OCI-LY7 (cell line): ENCODE measurements around the gene TSPAN13. TPM values are rescaled to one million over a fixed set of nuclear protein-coding genes. Genes with fewer than 3 reads are reported as not detected.

Source experiments
- BruUV-seq: library from RNA; stranded (reverse); fragments of 400-500 nt; replicated peaks from 2 replicates; lab custom pipeline; 2021; lab: Mats Ljungman, UMichigan
- CTCF ChIA-PET: fragments of 300-600 bp; sonication (Branson Sonifier 250); formaldehyde crosslinking; loops from one replicate; lab custom pipeline; 2022; ENCODE audit warnings: antibody characterized with exemption; ENCODE audit not compliant: unreplicated experiment; lab: Charles Lee
- POLR2A ChIA-PET: fragments of 300-600 bp; sonication (Branson Sonifier 250); formaldehyde crosslinking; loops from one replicate; lab custom pipeline; 2022; ENCODE audit warnings: antibody characterized with exemption; lab: Charles Lee
- DNase-seq: peaks from one replicate; pipeline ENCODE4 v3.0.0-alpha.2; 2015; ENCODE audit warnings: low spot score
- H2AFZ ChIP-seq: fragments of 200-600 bp; sonication (generic), shearing (Covaris generic); 2 replicates; pipeline ENCODE4 v1.6.1; 2014; ENCODE audit warnings: mild to moderate bottlenecking, antibody characterized with exemption, low read length, moderate library complexity
- H3K27ac ChIP-seq: fragments of 200-600 bp; sonication (generic); 2 replicates; pipeline ENCODE4 v1.5.1; 2014; ENCODE audit warnings: mixed run types, low read depth, mild to moderate bottlenecking, moderate library complexity, low read length, inconsistent platforms; ENCODE audit not compliant: poor library complexity, severe bottlenecking
- H3K36me3 ChIP-seq: fragments of 200-600 bp; sonication (generic); 2 replicates; pipeline ENCODE4 v1.6.1; 2014; ENCODE audit warnings: mild to moderate bottlenecking, antibody characterized with exemption, low read length, moderate library complexity, mixed read lengths; ENCODE audit not compliant: insufficient read depth
- H3K4me1 ChIP-seq: fragments of 200-600 bp; sonication (generic); 2 replicates; pipeline ENCODE4 v1.5.1; 2014; ENCODE audit warnings: mild to moderate bottlenecking, low read length; ENCODE audit not compliant: insufficient read depth, poor library complexity, severe bottlenecking
- H3K4me2 ChIP-seq: fragments of 200-600 bp; sonication (generic); 2 replicates; pipeline ENCODE4 v1.6.1; 2014; ENCODE audit warnings: mild to moderate bottlenecking, low read length
- H3K4me3 ChIP-seq: fragments of 200-600 bp; sonication (generic); 2 replicates; pipeline ENCODE4 v1.5.1; 2014; ENCODE audit warnings: mild to moderate bottlenecking, low read depth, low read length; ENCODE audit not compliant: poor library complexity, severe bottlenecking
- H3K79me2 ChIP-seq: fragments of 200-600 bp; sonication (generic); 2 replicates; pipeline ENCODE4 v1.6.1; 2016; ENCODE audit warnings: low read depth, mild to moderate bottlenecking, low read length, moderate library complexity, mixed read lengths; ENCODE audit not compliant: insufficient read depth
- H3K9me2 ChIP-seq: fragments of 200-600 bp; sonication (generic); 2 replicates; pipeline ENCODE4 v1.6.1; 2016; ENCODE audit warnings: mild to moderate bottlenecking, low read length, mixed read lengths; ENCODE audit not compliant: insufficient read depth
- H3K9me3 ChIP-seq: fragments of 200-600 bp; sonication (generic); 2 replicates; pipeline ENCODE4 v1.6.1; 2014; ENCODE audit warnings: mild to moderate bottlenecking, mixed run types, low read length, mixed read lengths
- H4K20me1 ChIP-seq: fragments of 200-600 bp; sonication (generic); 2 replicates; pipeline ENCODE4 v1.6.1; 2014; ENCODE audit warnings: mild to moderate bottlenecking, antibody characterized with exemption, low read length, moderate library complexity, mixed read lengths; ENCODE audit not compliant: insufficient read depth
- EZH2phosphoT487 ChIP-seq: fragments of 200-600 bp; sonication (generic); IDR thresholded peaks from 2 replicates; pipeline ENCODE4 v1.6.1; 2018; ENCODE audit warnings: low read depth, borderline replicate concordance, mild to moderate bottlenecking, mixed run types, antibody characterized with exemption, low read length, moderate library complexity, mixed read lengths
- intact Hi-C: fragments of 100-400 bp; cut with micrococcal nuclease; formaldehyde crosslinking; loops from one replicate; pipeline ENCODE4 v1.10.0; 2022; ENCODE audit not compliant: unreplicated experiment
- total RNA-seq, 2 experiments: library from RNA; depleted of rRNA in 1 of 2; stranded (reverse); fragments of >200 nt in 1 of 2; shearing (Covaris generic) in 1 of 2; gene quantifications; 2 replicates each; pipeline ENCODE4 v1.2.3, GENCODE V29; 2014 to 2022
- TF ChIP-seq, protein P1 (sequence below): fragments of 200-600 bp; sonication (generic); conservative IDR thresholded peaks from 2 replicates; pipeline ENCODE4 v1.5.1; 2014; ENCODE audit warnings: mild to moderate bottlenecking, antibody characterized with exemption, low read length, moderate library complexity, mixed read lengths

The TSPAN13 gene
- total RNA-seq, 2 experiments from 2014 or later: 5.0 to 12.2 TPM

DNA sequence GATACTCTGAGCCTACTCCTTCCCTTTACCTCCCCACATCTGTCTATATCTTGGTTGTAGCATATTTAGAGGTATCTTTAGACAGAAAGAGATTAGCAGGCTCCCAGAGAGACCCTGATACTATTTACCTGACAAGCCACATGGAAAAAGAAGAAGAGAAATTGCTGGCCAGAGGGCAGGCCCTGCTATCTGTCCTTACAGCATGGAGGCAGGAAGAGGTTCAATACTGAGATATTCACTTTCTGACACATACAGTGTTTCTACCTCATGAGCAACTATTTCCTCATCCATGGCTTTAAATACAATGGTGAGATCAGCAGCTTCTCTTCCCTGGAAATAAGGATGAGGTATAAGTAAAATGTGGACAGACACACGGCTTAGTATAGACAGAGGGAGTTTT lies 33.9 kb upstream of the TSPAN13 start:
- Histone ChIP-seq H4K20me1 (no peaks in the 10 kb centered on the region), H3K9me3 (no peaks in the 10 kb centered on the region), H3K4me3 (no peak overlapping the region), H3K79me2 (no peaks in the 10 kb centered on the region), H3K4me2 (no peak overlapping the region), H3K27ac (no peak overlapping the region), H3K9me2 (no peaks in the 10 kb centered on the region), H3K36me3 (no peaks in the 10 kb centered on the region; the same call in 1 of the 2 replicates), H2AFZ (no peak overlapping the region), H3K4me1 (no peaks in the 10 kb centered on the region)
- ChIA-PET CTCF (no interaction called here), POLR2A (no interaction called here)
- no TSS peak for BruUV-seq
- no peak for TF ChIP-seq EZH2phosphoT487
- TF ChIP-seq, protein P1, sequence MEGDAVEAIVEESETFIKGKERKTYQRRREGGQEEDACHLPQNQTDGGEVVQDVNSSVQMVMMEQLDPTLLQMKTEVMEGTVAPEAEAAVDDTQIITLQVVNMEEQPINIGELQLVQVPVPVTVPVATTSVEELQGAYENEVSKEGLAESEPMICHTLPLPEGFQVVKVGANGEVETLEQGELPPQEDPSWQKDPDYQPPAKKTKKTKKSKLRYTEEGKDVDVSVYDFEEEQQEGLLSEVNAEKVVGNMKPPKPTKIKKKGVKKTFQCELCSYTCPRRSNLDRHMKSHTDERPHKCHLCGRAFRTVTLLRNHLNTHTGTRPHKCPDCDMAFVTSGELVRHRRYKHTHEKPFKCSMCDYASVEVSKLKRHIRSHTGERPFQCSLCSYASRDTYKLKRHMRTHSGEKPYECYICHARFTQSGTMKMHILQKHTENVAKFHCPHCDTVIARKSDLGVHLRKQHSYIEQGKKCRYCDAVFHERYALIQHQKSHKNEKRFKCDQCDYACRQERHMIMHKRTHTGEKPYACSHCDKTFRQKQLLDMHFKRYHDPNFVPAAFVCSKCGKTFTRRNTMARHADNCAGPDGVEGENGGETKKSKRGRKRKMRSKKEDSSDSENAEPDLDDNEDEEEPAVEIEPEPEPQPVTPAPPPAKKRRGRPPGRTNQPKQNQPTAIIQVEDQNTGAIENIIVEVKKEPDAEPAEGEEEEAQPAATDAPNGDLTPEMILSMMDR: no peak
- intact Hi-C loops: no loop called here
- DNase-seq: no peak

DNA sequence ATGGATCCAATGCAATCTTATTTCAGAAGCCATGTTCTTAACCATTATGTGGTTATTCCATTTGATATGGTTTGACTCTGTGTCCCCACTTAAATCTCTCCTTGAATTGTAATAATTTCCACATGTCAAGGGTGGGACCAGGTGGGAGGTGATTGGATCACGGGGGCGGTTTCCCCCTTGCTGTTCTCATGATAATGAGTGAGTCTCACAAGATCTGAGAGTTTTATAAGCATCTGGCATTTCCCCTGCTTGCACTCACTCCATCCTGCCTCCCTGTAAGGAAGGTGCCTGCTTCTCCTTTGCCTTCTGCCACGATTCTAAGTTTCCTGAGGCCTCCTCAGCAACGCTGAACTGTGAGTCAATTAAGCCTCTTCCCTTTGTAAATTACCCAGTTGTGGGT lies 32.0 kb upstream of the TSPAN13 start:
- ChIA-PET POLR2A (no interaction called here), CTCF (no interaction called here)
- Histone ChIP-seq H2AFZ (no peak overlapping the region), H3K79me2 (no peaks in the 10 kb centered on the region), H4K20me1 (no peaks in the 10 kb centered on the region), H3K4me2 (no peak overlapping the region), H3K27ac (no peak overlapping the region), H3K9me2 (no peaks in the 10 kb centered on the region), H3K4me1 (no peaks in the 10 kb centered on the region), H3K9me3 (no peaks in the 10 kb centered on the region), H3K36me3 (no peaks in the 10 kb centered on the region), H3K4me3 (no peak overlapping the region)
- DNase-seq: no peak
- intact Hi-C loops: no loop called here
- no TSS peak for BruUV-seq
- TF ChIP-seq, protein P1: no peak
- TF ChIP-seq EZH2phosphoT487: no peak

DNA sequence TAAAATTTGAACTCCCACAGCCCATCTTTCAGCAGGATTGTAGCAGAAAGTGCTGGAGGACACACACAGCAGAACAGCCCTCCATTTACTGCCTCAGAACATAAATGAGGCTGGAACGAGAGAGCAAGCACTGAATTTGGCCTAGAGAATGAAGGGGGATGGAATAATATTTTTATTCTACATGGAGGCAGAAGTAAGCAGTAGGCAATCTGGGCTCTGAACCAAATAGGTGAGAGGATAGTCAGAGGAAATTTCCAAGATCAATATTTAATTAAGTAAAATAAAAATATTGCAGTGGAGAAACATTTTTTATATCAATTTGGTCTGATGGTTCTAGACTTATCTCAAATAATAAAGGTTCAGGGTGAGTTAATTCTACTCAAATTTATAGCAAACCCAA lies 29.2 kb upstream of the TSPAN13 start:
- POLR2A ChIA-PET: no interaction called here
- CTCF ChIA-PET: no interaction called here
- Histone ChIP-seq H3K79me2 (no peaks in the 10 kb centered on the region), H3K4me3 (no peak overlapping the region), H2AFZ (no peak overlapping the region), H3K36me3 (no peaks in the 10 kb centered on the region), H3K9me2 (no peaks in the 10 kb centered on the region), H3K4me2 (no peak overlapping the region), H3K9me3 (no peaks in the 10 kb centered on the region), H3K27ac (no peak overlapping the region), H4K20me1 (no peaks in the 10 kb centered on the region), H3K4me1 (no peaks in the 10 kb centered on the region)
- no peak for TF ChIP-seq EZH2phosphoT487
- TF ChIP-seq, protein P1: no peak
- intact Hi-C loops: no loop called here
- no TSS peak for BruUV-seq
- no peak for DNase-seq
